HG03342 (cell line): ENCODE data around the gene ATF7.
"Not testable (repeated sequence)": the region's sequence is repeated elsewhere in the genome, so short reads cannot be mapped to it uniquely, and the experiment has no call there.

Experiments used
- ATAC-seq: cut with Tn5 transposase; IDR thresholded peaks from one replicate; pipeline ENCODE4 v1.9.1; 2021; ENCODE audit warnings: mild to moderate bottlenecking, moderate library complexity; ENCODE audit not compliant: unreplicated experiment

Gene ATF7

DNA sequence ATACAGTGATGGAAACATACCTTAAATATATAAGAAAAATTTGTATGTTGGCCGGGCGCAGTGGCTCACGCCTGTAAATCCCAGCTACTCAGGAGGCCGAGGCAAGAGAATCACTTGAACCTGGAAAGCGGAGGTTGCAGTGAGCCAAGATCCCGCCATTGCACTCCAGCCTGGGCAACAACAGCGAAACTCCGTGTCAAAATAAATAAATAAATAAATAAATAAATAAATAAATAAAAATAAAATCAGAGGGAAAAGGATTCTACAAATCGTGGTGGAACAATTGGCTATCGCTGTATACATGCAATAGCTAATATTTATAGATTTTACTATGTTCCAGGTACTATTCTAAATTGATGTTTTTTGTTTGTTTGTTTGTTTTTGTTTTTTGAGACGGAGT is 1.7 kb upstream of the ATF7 start:
- ATAC-seq, result no peak

DNA sequence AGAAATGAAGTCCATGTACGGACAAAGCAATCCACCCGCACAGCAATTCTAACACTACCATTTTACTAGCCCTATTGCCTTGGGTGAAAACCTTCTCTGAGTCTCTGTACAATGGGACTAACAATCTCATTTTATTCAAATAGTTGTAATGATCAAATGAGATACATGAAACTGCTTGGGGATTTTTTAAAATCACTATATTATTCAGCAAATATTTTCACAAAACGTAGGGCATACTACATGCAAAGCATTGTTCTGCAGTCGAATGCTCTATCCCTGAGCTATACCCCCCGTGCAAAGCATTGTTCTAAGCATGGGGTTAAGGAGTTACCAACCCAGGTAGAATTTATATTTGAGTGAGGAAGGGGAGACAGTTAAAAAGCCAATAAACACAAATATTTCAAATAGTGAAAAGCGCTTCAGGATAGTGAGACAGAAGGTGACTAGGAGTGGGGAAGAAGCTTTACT is 554 bp upstream of the ATF7 start:
- ATAC-seq, result no peak

DNA sequence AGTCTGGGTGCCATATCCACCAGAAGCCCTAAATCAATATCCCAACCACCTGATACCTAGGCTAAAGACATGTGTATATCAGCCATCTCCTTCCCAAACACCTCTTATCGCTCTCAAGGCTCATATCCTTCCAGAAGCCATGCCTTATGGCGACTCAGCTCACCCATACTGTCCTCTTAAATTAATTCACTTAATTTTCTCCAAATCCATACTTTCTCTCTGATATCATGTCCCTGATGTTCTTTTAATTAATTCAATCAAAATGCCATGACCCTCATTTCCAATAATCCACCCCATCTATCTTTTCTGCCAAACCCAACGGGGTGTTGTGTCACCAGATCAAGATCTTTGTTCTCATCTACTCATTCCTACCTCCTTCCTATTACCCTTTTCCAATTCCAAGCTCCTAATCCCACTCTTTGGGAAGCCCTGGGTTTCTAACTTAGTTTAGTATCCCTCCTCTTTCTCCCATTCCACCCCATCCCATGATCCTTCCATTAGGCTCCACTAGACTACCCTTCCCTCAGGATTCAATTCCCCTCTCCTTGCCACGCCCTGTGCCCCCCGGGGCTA is 723 bp downstream of the ATF7 start:
- ATAC-seq, result no peak

DNA sequence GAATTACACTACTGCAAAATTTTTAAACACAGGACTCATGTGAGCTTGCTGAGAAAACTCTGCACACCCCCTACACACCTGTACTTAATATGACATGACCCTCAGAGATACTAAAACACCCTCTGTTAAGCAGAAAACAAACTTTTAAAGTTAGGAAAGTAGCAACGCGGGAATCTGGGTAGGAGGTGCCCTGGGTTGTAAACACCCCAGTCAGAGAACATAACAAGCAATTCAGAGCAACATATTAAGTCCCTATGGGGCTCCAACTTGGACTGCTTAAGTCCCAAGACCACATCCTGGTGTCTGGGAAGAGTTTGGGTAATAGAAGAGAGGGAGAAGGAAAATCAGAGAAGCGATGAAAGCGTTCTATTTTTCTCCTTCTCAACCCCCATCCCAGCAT is 1.2 kb downstream of the ATF7 start:
- no peak for ATAC-seq

DNA sequence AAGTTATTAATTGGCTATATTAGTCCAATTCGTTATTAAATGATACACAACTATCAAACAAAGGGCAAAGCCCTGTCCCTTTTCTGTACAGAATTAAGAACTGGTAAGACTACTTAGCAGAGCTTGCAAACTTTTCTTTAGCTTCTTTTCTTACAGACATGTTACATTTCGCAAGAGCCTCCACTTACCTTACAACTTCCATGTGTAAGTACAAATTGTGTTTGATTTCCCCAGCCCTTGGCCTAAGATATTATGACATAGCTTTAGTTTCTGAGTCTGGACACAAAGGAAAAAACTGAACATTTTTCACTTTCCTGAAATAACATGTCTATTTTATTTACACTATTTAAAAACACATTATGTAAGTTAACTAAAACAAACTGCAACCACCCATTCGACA is 1.7 kb downstream of the ATF7 start:
- no peak for ATAC-seq

DNA sequence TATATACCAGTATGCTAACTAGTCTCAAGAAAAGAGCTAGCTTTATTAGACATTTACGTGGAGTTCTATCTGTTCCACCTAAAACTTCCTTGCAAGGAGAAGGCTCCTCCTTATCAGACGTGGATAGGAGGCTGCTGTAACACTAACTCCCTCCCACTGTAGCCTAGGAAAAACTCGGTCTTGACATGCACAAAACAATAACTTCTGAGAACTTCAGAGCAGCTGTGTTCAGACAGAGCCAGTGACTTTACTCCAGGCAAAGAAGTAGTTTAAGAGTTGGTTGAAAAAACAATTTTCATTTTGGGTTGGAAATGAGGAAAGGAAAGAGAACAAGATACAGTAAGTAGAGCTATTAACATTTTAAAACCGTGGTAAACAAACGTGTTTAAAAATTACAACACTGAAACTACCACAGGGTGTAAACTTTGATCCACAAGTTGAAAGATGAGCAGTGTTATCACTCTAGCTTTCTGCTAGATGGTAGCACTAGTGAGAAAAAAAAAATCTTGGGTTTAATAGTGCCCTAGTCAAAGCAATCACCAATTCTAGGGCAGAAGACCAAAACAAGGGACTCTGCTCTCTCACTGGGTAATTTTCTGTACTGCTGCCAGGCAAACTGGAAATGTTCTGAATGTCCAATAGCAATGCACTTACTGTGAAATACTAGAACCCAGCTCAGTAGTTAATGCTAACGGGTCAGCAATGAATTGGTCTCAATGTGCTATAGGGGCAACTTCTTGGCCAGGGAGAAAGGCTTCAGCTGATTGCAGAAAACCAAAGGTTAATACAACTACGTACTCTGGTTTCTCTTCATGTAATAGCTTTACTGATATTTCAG is 2.4 kb downstream of the ATF7 start:
- no peak for ATAC-seq

DNA sequence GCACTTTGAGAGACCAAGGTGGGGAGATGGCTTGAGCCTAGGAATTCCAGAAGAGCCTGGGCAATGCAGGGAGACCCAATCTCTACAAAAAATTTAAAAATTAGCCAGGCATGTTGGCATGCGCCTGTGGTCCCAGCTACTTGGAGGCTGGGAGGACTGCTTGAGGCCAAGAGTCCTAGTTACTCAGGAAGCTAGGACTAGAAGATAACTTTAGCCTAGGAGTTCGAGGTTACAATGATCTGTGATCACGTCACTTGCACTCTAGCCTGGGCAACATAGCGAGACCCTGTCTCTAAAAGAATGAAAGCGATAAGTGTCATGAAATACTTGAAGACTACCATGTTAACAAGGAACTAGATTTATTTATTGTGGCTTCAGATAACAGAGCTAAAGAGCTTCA is 3.5 kb downstream of the ATF7 start:
- no peak for ATAC-seq

DNA sequence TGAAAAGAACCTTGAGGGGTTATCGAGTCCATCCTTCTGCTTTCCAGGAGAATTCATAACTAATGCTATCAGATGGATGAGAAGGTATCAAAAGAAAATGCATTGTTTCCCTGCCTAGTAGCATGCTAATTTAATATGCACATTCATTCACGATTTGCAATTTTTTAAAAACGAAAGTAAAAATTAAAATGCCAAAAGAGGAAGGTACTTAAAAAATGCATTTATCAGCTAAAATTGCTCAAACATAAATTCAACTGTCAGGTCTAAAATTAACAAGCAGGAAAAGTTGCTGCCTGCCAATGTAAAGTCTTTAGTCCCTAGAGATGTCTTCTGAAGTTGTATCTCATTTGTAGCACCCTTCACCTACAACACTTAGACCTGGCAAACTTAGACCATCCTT is 7.9 kb downstream of the ATF7 start:
- ATAC-seq, result no peak

DNA sequence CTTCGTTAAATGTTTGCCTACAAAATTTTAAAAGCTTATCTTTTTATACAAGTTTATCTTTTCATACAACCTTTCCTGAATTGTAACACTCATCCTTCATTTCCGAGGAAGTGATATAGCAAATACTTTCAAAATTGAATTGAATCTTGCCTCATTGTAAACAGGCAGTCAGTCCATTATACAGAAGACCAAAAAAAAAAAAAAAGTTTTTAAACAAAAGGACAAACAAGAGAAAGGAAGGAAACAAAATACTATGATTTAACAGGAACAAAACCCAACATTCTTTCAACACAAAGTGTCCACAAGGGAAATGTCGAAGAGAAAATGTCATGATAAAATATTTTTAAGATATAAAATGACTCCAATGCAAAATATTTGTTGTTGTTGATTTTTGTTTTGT is 8.5 kb downstream of the ATF7 start:
- no peak for ATAC-seq

- no peak for ATAC-seq
Observed at GRCh38 chr12:53616950-53617349, 9.2 kb downstream of the ATF7 start.

- no peak for ATAC-seq
Observed at GRCh38 chr12:53613821-53614220, 12.4 kb downstream of the ATF7 start.

DNA sequence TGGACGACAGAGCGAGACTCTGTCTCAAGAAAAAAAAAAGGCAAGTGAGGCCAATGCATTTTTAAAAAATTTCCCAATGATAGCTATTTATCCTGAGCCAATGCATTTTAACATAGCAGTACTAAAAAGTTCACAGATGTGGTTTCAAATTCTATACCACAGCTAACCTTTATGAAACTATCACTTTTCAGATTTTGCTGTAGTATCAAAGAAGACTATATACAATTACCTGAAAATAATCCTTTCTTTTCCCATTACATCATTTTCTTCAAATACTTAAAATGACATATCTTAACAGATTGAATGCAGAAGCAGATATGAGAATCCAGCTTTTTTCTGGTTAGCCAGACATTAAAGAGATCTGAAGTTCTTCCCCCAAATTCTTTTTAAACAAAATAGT is 13.2 kb downstream of the ATF7 start:
- no peak for ATAC-seq

DNA sequence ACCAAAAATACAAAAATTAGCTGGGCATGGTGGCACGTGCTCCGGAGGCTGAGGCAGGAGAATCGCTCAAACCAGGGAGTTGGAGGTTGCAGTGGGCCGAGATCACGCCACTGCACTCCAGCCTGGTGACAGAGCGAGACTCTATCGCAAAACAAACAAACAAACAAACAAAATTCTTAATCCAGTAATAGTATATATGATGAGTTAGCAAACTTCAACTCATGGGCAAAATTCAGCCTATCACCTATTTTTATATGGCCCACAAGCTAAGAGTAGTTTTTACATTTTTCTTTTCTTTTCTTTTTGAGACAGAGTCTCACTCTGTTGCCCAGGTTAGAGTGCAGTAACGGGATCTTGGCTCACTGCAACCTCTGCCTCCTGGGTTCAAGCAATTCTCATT is 14.9 kb downstream of the ATF7 start:
- ATAC-seq, result no peak

GRCh38 chr12:53606688-53607087 is 19.5 kb downstream of the ATF7 start:
- not testable (repeated sequence) for ATAC-seq

GRCh38 chr12:53604581-53604980 is 21.6 kb downstream of the ATF7 start:
- ATAC-seq, result no peak

DNA sequence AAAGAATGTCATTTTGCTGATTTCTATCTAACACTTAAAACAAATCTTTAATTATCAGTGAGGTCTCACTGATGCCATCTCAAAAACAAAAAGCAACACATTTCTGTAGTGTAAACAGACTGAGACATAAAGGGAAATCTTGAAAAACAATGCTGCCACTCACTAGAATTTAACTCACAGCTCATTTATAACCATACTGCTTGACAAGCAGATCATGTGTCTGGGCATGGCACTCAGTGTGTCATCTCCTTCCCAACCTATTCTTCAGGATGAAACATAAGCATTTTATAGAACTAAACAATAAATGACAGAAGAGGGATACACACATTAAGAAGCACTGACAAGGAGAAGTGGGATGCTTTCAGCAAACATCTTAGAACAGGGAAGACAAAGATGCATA is 22.4 kb downstream of the ATF7 start:
- no peak for ATAC-seq

DNA sequence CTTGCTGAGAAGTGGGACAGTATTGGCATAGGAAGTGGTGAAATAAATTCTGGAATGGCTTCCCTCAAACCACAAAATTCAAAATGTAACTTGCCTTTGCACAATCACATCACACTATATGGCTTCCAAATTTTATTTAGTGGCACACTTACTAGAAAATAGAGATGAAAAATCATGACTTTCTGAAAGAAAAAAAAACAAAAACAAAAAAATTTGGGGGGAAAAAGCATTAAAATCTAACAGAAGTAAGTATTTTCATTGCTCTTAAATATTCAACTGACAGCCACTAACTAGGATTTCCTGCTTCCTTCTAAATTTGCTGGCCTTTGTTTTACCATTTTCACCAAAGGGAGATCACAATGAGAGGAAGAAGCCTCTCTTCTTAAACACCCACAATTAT is 23.0 kb downstream of the ATF7 start:
- no peak for ATAC-seq

DNA sequence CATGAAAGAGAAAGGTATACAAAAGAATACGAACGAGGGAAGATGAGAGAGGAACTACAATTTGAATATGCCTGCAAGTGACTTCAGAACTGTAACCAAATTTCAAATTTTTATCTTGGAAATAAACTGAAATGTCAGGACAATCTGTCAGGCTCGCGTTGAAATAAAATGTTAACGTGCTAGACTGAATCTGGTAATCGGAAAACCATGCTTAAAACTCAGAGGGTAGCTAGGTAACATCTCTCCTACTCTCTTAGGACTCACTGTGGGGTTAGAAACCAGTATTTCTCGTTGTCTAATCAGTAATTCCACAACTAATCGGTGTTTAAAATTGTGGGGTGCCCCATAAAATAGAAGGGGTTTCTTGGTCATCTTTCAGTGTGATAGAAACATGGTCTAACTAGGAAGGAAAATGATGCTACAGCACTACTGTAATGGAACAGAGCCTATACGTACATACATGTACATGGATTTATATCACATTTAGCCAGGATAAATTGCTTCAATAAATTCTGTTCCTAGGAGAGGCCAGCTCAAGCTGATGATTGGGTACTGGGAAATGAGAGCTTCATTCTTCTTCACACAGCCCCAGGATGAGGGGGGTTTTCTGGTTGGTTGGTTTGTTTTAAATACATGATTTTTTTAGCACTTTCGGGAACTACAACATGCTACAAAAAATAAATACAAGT is 23.9 kb downstream of the ATF7 start:
- no peak for ATAC-seq

DNA sequence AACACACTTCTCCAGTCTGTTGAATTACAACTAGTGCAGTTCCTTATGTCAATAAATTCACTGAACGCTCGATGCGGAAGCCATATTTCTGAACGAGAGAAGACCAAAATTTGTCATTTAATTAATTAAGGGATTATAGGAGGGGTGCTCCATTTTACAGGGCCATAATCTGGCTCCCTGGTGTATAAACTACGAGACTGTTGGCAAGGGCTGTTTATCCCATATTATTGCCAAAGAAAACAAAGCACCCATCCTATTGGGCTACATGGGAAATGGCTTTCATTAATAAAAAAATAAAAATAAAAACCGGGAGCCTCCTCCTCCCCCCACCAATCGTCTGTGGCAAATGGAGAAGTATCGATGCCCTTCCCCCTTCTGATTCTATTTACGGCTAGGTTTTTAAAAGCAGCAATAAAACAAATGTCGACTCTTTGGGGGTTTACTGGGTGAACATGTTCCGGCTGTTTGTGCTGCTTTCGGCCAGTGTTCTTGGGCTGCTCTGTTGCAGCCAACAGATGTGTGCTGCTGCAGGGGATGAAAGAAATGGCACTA is 24.8 kb downstream of the ATF7 start:
- ATAC-seq, result no peak

- no peak for ATAC-seq
Observed at GRCh38 chr12:53600490-53601295, 25.5 kb downstream of the ATF7 start.

DNA sequence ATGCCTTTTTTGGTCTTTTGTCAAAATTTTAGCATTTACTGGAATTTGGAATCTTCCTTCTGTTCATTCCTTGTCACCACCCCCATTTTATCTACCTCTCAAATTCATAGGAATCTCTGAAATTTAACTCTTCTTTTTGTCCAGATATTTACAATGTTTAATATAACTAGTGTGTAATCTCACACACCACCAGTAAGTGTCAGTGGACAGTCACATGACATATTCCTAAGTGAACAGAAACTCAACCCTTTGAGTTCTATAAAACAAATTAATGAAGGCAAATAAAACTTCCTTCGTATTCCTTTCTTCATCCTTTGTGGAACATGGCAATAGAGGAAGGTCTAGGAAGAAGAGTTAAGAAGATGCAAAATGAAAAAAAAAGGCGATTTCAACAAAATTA is 26.6 kb downstream of the ATF7 start:
- ATAC-seq, result no peak
